ENCODE data around the gene PHKA2. TPM values are rescaled to one million over a fixed set of nuclear protein-coding genes. Genes with fewer than 3 reads are reported as not detected.

The PHKA2 gene
- total and polyA plus RNA-seq, 2 donors = 13.0 to 35.0 TPM

DNA sequence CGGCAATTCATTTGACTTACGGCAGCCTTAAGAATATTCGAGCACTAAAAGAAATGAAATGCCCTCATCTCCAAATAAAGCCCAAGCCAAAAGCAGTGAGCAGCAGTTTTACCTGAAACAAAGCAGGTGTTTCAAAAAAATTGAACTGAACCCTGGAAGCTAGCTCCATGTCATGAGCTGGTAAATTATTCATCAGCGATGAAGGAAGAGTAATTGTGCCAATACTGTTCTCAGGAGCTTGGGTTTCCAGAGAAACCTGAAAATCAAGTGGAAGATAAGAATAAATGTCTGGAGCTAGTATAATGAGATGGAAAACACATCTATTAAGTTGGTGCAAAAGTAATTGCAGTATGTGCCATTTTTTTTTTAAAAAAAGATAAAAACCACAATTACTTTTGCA lies 24.0 kb upstream of the PHKA2 start:
- H3K27me3 ChIP-seq (ENCODE audit: control insufficient read depth in 2 of 2, insufficient read depth in 1 of 2, low read length in 1 of 2) = no peaks in the 10 kb centered on the region
- no peak overlapping the region for H3K27ac ChIP-seq (ENCODE audit: low read depth in 1 of 2, low read length in 1 of 2)
- 100% methylated on average over 4 of the region's 4 CpGs for WGBS
- no peaks in the 10 kb centered on the region for H3K9me3 ChIP-seq (ENCODE audit: control insufficient read depth in 2 of 2, insufficient read depth in 1 of 2, low read length in 1 of 2)
- H3K4me3 ChIP-seq (ENCODE audit: low read length in 2 of 2) = no peak overlapping the region
- DNase-seq (ENCODE audit: low read depth in 6 of 9, low spot score in 9 of 9) = no peak
- H3K36me3 ChIP-seq (ENCODE audit: control insufficient read depth in 2 of 2, insufficient read depth in 2 of 2, low read length in 1 of 2) = no peaks in the 10 kb centered on the region
- no peaks in the 10 kb centered on the region for H3K4me1 ChIP-seq (ENCODE audit: control insufficient read depth in 2 of 2, insufficient read depth in 2 of 2, low read length in 2 of 2)

GRCh38 chrX:19007011-19007410 lies 23.1 kb upstream of the PHKA2 start:
- H3K27me3 ChIP-seq (ENCODE audit: control insufficient read depth in 2 of 2, insufficient read depth in 1 of 2, low read length in 1 of 2) = no peaks in the 10 kb centered on the region
- H3K27ac ChIP-seq (ENCODE audit: low read depth in 1 of 2, low read length in 1 of 2) = no peak overlapping the region
- WGBS = 97% methylated on average over 7 of the region's 7 CpGs
- DNase-seq (ENCODE audit: low read depth in 6 of 9, low spot score in 9 of 9) = no peak
- no peaks in the 10 kb centered on the region for H3K4me1 ChIP-seq (ENCODE audit: control insufficient read depth in 2 of 2, insufficient read depth in 2 of 2, low read length in 2 of 2)
- no peak overlapping the region for H3K4me3 ChIP-seq (ENCODE audit: low read length in 2 of 2)
- H3K9me3 ChIP-seq (ENCODE audit: control insufficient read depth in 2 of 2, insufficient read depth in 1 of 2, low read length in 1 of 2) = no peaks in the 10 kb centered on the region
- H3K36me3 ChIP-seq (ENCODE audit: control insufficient read depth in 2 of 2, insufficient read depth in 2 of 2, low read length in 1 of 2) = no peaks in the 10 kb centered on the region

GRCh38 chrX:19005909-19006308 lies 22.0 kb upstream of the PHKA2 start:
- WGBS = 98% methylated on average over 4 of the region's 4 CpGs
- Histone ChIP-seq H3K36me3 (ENCODE audit: control insufficient read depth in 2 of 2, insufficient read depth in 2 of 2, low read length in 1 of 2) (no peaks in the 10 kb centered on the region), H3K4me3 (ENCODE audit: low read length in 2 of 2) (no peak overlapping the region), H3K27ac (ENCODE audit: low read depth in 1 of 2, low read length in 1 of 2) (no peak overlapping the region), H3K27me3 (ENCODE audit: control insufficient read depth in 2 of 2, insufficient read depth in 1 of 2, low read length in 1 of 2) (no peaks in the 10 kb centered on the region), H3K9me3 (ENCODE audit: control insufficient read depth in 2 of 2, insufficient read depth in 1 of 2, low read length in 1 of 2) (no peaks in the 10 kb centered on the region), H3K4me1 (ENCODE audit: control insufficient read depth in 2 of 2, insufficient read depth in 2 of 2, low read length in 2 of 2) (no peaks in the 10 kb centered on the region)
- no peak for DNase-seq (ENCODE audit: low read depth in 6 of 9, low spot score in 9 of 9)

GRCh38 chrX:19003756-19004155 lies 19.8 kb upstream of the PHKA2 start:
- no peaks in the 10 kb centered on the region for H3K9me3 ChIP-seq (ENCODE audit: control insufficient read depth in 2 of 2, insufficient read depth in 1 of 2, low read length in 1 of 2)
- no peak overlapping the region for H3K27ac ChIP-seq (ENCODE audit: low read depth in 1 of 2, low read length in 1 of 2)
- no peaks in the 10 kb centered on the region for H3K36me3 ChIP-seq (ENCODE audit: control insufficient read depth in 2 of 2, insufficient read depth in 2 of 2, low read length in 1 of 2)
- no peaks in the 10 kb centered on the region for H3K27me3 ChIP-seq (ENCODE audit: control insufficient read depth in 2 of 2, insufficient read depth in 1 of 2, low read length in 1 of 2)
- DNase-seq (ENCODE audit: low read depth in 6 of 9, low spot score in 9 of 9) = no peak
- H3K4me3 ChIP-seq (ENCODE audit: low read length in 2 of 2) = no peak overlapping the region
- 98% methylated on average over 5 of the region's 5 CpGs for WGBS
- no peaks in the 10 kb centered on the region for H3K4me1 ChIP-seq (ENCODE audit: control insufficient read depth in 2 of 2, insufficient read depth in 2 of 2, low read length in 2 of 2)

DNA sequence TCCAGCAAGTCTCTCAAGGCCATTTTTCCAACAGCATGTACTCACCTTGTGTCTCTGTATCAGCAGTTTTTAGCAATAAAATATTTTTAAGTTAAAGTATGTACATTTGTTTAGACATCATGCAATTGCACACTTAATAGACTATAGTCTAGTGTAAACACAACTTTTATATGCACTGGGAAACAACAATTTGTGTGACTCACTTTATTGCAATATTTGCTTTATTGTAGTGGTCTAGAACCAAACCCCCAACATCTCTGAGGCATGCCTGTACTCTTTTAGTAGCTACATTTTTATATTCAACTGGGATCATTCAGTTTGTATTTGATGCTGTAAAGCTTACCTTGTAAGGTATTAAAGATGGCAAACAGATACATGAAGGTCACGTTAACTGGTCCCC lies 14.7 kb upstream of the PHKA2 start:
- H3K36me3 ChIP-seq (ENCODE audit: control insufficient read depth in 2 of 2, insufficient read depth in 2 of 2, low read length in 1 of 2) = no peaks in the 10 kb centered on the region
- no peaks in the 10 kb centered on the region for H3K4me1 ChIP-seq (ENCODE audit: control insufficient read depth in 2 of 2, insufficient read depth in 2 of 2, low read length in 2 of 2)
- H3K27me3 ChIP-seq (ENCODE audit: control insufficient read depth in 2 of 2, insufficient read depth in 1 of 2, low read length in 1 of 2) = no peaks in the 10 kb centered on the region
- WGBS = 97% methylated on average over 1 of the region's 1 CpG
- DNase-seq (ENCODE audit: low read depth in 6 of 9, low spot score in 9 of 9) = no peak
- no peak overlapping the region for H3K27ac ChIP-seq (ENCODE audit: low read depth in 1 of 2, low read length in 1 of 2)
- no peaks in the 10 kb centered on the region for H3K9me3 ChIP-seq (ENCODE audit: control insufficient read depth in 2 of 2, insufficient read depth in 1 of 2, low read length in 1 of 2)
- no peak overlapping the region for H3K4me3 ChIP-seq (ENCODE audit: low read length in 2 of 2)

DNA sequence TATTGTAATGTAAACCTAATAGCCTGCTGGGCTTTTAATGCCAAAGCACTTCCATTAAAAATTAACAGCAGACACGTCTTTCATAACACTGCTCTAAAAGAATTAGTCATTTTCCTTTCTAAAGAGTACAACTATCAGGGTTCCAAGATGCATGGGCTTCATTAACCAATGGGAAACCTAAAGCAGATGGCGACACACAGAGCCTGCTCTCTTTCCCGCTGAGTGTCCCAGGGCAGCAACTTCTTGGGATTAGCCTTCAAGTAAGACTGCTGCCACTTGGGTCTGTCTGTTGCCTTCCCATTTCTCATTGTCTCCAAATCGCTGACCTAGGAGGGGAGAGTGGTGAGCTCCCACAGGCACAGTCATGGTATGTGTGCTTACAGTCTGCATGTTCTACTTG lies 14.0 kb upstream of the PHKA2 start:
- no peaks in the 10 kb centered on the region for H3K27me3 ChIP-seq (ENCODE audit: control insufficient read depth in 2 of 2, insufficient read depth in 1 of 2, low read length in 1 of 2)
- 95% methylated on average over 4 of the region's 4 CpGs for WGBS
- H3K4me3 ChIP-seq (ENCODE audit: low read length in 2 of 2) = no peak overlapping the region
- no peaks in the 10 kb centered on the region for H3K9me3 ChIP-seq (ENCODE audit: control insufficient read depth in 2 of 2, insufficient read depth in 1 of 2, low read length in 1 of 2)
- no peak for DNase-seq (ENCODE audit: low read depth in 6 of 9, low spot score in 9 of 9)
- H3K4me1 ChIP-seq (ENCODE audit: control insufficient read depth in 2 of 2, insufficient read depth in 2 of 2, low read length in 2 of 2) = no peaks in the 10 kb centered on the region
- H3K27ac ChIP-seq (ENCODE audit: low read depth in 1 of 2, low read length in 1 of 2) = no peak overlapping the region
- H3K36me3 ChIP-seq (ENCODE audit: control insufficient read depth in 2 of 2, insufficient read depth in 2 of 2, low read length in 1 of 2) = no peaks in the 10 kb centered on the region

- H3K27me3 ChIP-seq (ENCODE audit: control insufficient read depth in 2 of 2, insufficient read depth in 1 of 2, low read length in 1 of 2) = no peaks in the 10 kb centered on the region
- H3K4me3 ChIP-seq (ENCODE audit: low read length in 2 of 2) = no peak overlapping the region
- no peaks in the 10 kb centered on the region for H3K36me3 ChIP-seq (ENCODE audit: control insufficient read depth in 2 of 2, insufficient read depth in 2 of 2, low read length in 1 of 2)
- no peaks in the 10 kb centered on the region for H3K9me3 ChIP-seq (ENCODE audit: control insufficient read depth in 2 of 2, insufficient read depth in 1 of 2, low read length in 1 of 2)
- no peak overlapping the region for H3K27ac ChIP-seq (ENCODE audit: low read depth in 1 of 2, low read length in 1 of 2)
- H3K4me1 ChIP-seq (ENCODE audit: control insufficient read depth in 2 of 2, insufficient read depth in 2 of 2, low read length in 2 of 2) = no peaks in the 10 kb centered on the region
- DNase-seq (ENCODE audit: low read depth in 6 of 9, low spot score in 9 of 9) = no peak
These were observed 12.6 kb upstream of the PHKA2 start for GRCh38 chrX:18996536-18996935.

- no peak overlapping the region for H3K4me3 ChIP-seq (ENCODE audit: low read length in 2 of 2)
- no peak overlapping the region for H3K27ac ChIP-seq (ENCODE audit: low read depth in 1 of 2, low read length in 1 of 2)
- no peaks in the 10 kb centered on the region for H3K36me3 ChIP-seq (ENCODE audit: control insufficient read depth in 2 of 2, insufficient read depth in 2 of 2, low read length in 1 of 2)
- no peak for DNase-seq (ENCODE audit: low read depth in 6 of 9, low spot score in 9 of 9)
- H3K4me1 ChIP-seq (ENCODE audit: control insufficient read depth in 2 of 2, insufficient read depth in 2 of 2, low read length in 2 of 2) = no peaks in the 10 kb centered on the region
- H3K27me3 ChIP-seq (ENCODE audit: control insufficient read depth in 2 of 2, insufficient read depth in 1 of 2, low read length in 1 of 2) = no peaks in the 10 kb centered on the region
- no peaks in the 10 kb centered on the region for H3K9me3 ChIP-seq (ENCODE audit: control insufficient read depth in 2 of 2, insufficient read depth in 1 of 2, low read length in 1 of 2)
- WGBS = 91% methylated on average over 3 of the region's 3 CpGs
These were observed 11.3 kb upstream of the PHKA2 start for GRCh38 chrX:18995221-18995620.

GRCh38 chrX:18994713-18995112 lies 10.8 kb upstream of the PHKA2 start:
- Histone ChIP-seq H3K27ac (ENCODE audit: low read depth in 1 of 2, low read length in 1 of 2) (no peak overlapping the region), H3K9me3 (ENCODE audit: control insufficient read depth in 2 of 2, insufficient read depth in 1 of 2, low read length in 1 of 2) (no peaks in the 10 kb centered on the region), H3K36me3 (ENCODE audit: control insufficient read depth in 2 of 2, insufficient read depth in 2 of 2, low read length in 1 of 2) (no peaks in the 10 kb centered on the region), H3K4me1 (ENCODE audit: control insufficient read depth in 2 of 2, insufficient read depth in 2 of 2, low read length in 2 of 2) (no peaks in the 10 kb centered on the region), H3K4me3 (ENCODE audit: low read length in 2 of 2) (no peak overlapping the region), H3K27me3 (ENCODE audit: control insufficient read depth in 2 of 2, insufficient read depth in 1 of 2, low read length in 1 of 2) (no peaks in the 10 kb centered on the region)
- no peak for DNase-seq (ENCODE audit: low read depth in 6 of 9, low spot score in 9 of 9)
- WGBS = over 99% methylated on average over 3 of the region's 3 CpGs

DNA sequence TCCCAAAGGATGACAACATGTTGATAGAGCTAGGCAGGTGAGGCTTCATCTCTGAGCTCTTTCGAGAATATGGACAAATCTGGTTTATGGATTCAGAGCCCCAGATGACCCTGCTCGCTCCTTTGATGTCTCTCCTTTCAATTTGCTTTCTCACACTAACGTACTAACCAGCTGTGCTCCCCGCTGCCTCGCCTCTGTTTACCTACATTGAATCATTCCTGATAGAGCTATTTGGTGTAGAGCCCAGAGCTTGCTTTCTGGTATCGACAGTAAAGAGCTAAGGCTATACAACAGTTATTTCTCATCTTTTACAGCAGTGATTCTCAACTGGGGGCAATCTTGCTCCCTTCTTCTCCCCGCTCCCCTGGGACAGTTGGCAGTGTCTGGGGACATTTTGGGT lies 8.9 kb upstream of the PHKA2 start:
- Histone ChIP-seq H3K4me1 (ENCODE audit: control insufficient read depth in 2 of 2, insufficient read depth in 2 of 2, low read length in 2 of 2) (no peaks in the 10 kb centered on the region), H3K9me3 (ENCODE audit: control insufficient read depth in 2 of 2, insufficient read depth in 1 of 2, low read length in 1 of 2) (no peaks in the 10 kb centered on the region), H3K27ac (ENCODE audit: low read depth in 1 of 2, low read length in 1 of 2) (no peak overlapping the region), H3K27me3 (ENCODE audit: control insufficient read depth in 2 of 2, insufficient read depth in 1 of 2, low read length in 1 of 2) (no peaks in the 10 kb centered on the region), H3K4me3 (ENCODE audit: low read length in 2 of 2) (no peak overlapping the region), H3K36me3 (ENCODE audit: control insufficient read depth in 2 of 2, insufficient read depth in 2 of 2, low read length in 1 of 2) (no peaks in the 10 kb centered on the region)
- 96% methylated on average over 7 of the region's 7 CpGs for WGBS
- DNase-seq (ENCODE audit: low read depth in 6 of 9, low spot score in 9 of 9) = no peak
